GM21723 (cell line): ENCODE measurements around the gene PKP2.

Source experiments
- ATAC-seq: cut with Tn5 transposase; IDR thresholded peaks from one replicate; pipeline ENCODE4 v1.9.1; 2021; ENCODE audit warnings: mild to moderate bottlenecking, moderate library complexity; ENCODE audit not compliant: unreplicated experiment

The PKP2 gene

DNA sequence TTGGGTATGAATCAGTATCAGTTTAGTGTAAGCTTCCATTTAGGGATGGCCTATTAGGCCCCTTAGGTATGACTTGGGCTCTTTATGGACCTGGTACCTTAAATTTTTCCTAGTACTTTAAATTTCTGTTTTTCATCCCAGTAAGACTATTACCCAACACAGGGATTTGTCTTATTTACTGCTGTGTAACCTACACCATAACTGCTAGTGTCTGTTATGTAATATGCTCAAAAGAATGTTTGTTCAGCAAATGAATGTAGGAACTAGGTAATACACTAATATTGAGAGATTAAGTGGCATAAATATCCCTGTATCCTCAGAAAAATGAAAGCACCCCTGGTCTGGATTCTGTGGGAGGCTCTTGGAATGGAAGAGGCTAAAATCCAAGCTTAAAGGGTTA lies 77.2 kb downstream of the PKP2 start:
- ATAC-seq: no peak

GRCh38 chr12:32811686-32812392 lies 84.7 kb downstream of the PKP2 start:
- ATAC-seq: no peak

- ATAC-seq: no peak
Measured at GRCh38 chr12:32809846-32810245, 86.7 kb downstream of the PKP2 start.

DNA sequence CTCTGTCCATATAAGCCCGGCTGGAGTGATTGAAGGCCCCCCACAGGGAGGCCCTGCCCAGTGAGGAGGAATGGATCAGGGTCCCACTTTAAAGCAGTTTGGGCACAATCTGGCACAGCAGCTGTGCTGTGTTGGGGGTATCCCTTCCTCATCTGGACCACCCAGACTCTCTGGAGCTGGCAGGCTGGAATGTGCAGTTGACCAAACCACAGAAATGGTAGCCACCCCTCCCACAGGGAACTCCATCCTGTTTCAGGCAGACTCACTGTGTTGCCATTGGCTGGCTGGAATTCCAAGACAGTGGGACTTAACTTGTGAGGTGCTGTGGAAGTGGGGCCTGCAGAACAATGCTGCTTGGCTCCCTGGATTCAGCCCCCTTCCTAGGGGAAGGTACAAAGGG lies 87.4 kb downstream of the PKP2 start:
- ATAC-seq: no peak

DNA sequence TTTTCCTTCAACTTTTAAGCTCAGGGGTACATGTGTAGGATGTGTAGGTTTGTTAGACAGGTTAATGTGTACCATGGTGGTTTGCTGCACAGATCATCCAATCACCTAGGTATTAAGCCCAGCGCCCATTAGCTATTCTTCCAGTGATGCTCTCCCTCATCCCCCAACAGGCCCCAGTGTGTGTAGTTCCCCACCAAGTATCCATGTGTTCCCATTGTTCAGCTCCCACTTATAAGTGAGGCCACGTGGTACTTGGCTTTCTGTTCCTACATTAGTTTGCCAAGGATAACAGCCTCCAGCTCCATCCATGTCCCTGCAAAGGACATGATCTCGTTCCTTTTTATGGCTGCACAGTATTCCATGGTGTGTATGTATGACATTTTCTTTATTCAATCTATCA lies 92.3 kb downstream of the PKP2 start:
- ATAC-seq: no peak

DNA sequence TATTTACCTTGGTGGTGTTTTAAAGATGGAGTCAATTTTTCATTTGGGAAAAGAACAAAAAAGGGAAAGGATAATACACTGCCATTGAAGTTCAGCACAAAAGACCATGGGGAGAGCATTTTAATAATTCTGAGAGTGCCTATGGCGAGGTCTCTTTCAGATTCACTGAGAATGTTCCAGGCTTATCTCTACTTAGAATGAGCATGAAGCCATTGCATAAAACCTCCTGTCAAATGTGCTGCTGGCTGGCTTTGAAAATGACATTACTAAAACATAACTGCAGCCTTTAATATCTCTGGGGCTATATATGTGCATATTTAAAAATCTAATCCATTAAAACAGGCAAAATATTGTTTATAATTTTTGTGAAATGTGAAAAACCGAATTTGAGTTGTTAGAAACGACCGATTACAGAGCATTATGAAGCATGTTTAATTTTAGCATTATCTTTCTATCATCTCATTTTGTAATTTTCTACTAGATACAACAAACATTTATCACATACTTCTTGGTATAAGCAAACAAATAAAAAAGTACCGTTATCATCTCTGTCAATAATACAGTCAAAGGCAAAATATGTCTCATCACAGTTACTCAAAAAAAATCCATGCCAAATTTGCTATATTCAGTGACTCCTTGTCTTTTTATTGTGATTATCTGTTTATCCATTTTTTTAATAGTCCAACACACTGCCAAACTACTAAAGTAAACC lies 95.2 kb downstream of the PKP2 start:
- ATAC-seq: no peak

DNA sequence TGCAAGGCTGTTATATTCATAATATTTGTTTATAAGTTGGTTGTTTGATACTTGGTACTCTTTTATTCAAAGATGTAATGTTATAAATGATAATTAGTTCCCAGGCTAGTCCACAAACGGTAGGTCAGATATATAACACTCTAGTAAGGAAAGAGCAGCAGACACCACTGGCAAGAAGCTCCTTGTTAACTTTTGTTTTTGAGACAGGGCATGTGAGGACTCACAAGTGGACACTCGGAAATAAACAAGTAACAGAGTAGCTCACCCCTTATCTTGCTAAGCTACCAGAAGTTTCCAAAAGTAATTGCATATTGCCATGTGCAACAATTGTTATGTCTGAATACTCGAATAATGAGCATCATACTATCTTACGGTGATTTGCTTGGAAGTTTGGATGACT lies 102.3 kb downstream of the PKP2 start:
- ATAC-seq: no peak

- no peak for ATAC-seq
Measured at GRCh38 chr12:32789916-32790315, 106.7 kb downstream of the PKP2 start.

GRCh38 chr12:32789446-32789845 lies 107.1 kb downstream of the PKP2 start:
- no peak for ATAC-seq

- no peak for ATAC-seq
Measured at GRCh38 chr12:32788405-32788804, 108.2 kb downstream of the PKP2 start.

DNA sequence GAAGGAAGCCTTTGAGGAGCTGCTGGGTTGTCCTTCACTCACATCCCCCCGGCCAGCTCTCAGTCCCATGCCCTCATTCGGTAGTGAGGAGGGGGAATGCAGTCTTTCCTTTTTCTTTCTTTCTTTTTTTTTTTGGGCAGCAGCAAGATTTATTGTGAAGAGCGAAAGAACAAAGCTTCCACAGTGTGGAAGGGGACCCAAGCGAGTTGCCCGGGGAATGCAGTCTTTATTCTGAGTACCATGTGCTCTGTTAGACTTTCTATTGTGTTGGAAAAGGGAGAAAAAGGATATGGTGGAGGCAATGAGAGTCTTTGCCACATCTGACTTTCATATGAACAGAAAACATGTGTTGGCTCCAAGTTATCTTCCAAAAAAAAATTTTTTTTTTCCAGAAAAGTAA lies 111.0 kb downstream of the PKP2 start:
- ATAC-seq: no peak

DNA sequence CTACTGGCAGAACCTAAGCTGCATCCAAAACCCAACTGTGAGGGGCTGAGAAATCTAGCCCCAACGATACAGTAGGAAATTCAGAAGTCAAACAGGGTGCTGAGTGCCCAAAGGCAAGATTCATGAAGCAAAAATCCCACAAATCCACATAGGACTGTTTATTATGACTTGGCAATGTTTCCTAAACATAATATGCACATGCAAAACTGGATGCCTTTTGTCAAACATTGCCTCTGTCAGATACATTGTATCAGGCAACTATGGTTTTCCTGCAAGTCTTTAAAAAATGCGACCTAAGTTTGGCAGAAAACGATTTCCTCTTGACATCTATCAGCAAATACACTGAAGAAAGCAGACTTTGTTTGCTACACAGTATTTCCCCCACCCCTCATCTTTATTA lies 113.5 kb downstream of the PKP2 start:
- no peak for ATAC-seq

GRCh38 chr12:32780071-32780470 lies 116.5 kb downstream of the PKP2 start:
- ATAC-seq: no peak

DNA sequence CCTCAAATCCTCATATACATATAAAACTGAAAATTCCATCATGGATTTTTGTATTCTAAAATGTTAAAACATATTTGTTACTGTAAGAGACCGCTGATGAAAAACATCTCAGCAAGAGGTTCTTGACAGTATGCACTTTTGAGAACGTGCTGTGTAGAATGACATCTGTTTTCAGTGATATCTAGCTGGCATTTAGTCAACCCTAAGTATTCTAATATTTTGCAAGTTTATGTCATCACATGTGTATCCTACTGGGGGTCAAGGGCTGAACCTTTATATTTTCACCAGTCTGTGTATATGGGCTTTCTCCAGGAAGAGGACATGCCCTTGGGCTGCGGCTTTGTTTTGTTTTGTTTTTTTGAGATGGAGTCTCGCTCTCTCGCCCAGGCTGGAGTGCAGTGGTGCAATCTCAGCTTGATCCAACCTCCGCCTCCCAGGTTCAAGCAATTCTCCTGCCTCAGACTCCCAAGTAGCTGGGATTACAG lies 118.8 kb downstream of the PKP2 start:
- no peak for ATAC-seq

DNA sequence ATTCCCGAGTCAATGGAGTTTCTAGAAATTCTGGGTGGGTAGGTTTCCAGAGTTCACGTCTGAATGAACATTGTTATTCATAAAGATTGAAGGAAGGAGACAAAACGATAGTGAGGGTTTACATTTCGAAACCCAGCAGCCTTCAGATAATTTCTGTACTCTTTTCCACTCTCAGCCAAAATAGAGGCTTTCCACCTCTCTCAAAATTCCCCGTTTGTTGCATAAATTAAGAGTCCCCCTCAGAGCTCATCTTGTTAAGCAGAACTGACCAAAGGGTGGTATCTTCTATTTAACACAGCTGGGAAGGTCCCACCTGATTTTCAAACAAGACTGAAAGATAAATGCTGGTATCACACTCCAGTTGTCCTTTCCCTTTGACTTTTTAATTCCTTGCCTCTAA lies 119.4 kb downstream of the PKP2 start:
- ATAC-seq: no peak

GRCh38 chr12:32776258-32776657 lies 120.3 kb downstream of the PKP2 start:
- ATAC-seq: no peak

- ATAC-seq: no peak
Measured at GRCh38 chr12:32773691-32774090, 122.9 kb downstream of the PKP2 start.

- ATAC-seq: no peak
Measured at GRCh38 chr12:32770141-32770540, 126.4 kb downstream of the PKP2 start.

DNA sequence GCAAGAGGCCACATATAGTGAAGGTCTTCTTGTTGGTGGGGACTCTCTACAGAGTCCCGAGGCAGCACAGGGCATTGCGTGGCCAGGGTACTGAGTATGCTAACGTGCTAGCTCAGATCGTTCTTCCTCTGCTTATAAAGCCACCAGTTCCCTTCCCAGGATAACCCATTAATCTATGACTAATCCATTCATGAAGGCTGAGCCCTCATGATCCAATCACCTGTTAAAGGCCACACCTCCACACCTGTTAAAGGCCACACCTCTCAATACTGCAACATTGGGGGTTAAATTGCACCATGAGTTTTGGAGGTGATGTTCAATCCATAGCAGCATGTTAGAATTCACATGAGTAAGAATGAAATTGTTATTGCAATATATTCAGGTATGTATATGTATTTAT lies 128.1 kb downstream of the PKP2 start:
- no peak for ATAC-seq

- no peak for ATAC-seq
Measured at GRCh38 chr12:32765906-32766305, 130.7 kb downstream of the PKP2 start.

- no peak for ATAC-seq
Measured at GRCh38 chr12:32761716-32762115, 134.9 kb downstream of the PKP2 start.

GRCh38 chr12:32757157-32757556 lies 139.4 kb downstream of the PKP2 start:
- no peak for ATAC-seq
